NCI-H446 treated with DMSO at 0.1 percent for 48 hours (cell line): ENCODE measurements around the gene AREL1.

ENCODE experiments used
- DNase-seq: peaks from one replicate; lab custom pipeline; 2025; lab: John Stamatoyannopoulos, UW

Gene AREL1

DNA sequence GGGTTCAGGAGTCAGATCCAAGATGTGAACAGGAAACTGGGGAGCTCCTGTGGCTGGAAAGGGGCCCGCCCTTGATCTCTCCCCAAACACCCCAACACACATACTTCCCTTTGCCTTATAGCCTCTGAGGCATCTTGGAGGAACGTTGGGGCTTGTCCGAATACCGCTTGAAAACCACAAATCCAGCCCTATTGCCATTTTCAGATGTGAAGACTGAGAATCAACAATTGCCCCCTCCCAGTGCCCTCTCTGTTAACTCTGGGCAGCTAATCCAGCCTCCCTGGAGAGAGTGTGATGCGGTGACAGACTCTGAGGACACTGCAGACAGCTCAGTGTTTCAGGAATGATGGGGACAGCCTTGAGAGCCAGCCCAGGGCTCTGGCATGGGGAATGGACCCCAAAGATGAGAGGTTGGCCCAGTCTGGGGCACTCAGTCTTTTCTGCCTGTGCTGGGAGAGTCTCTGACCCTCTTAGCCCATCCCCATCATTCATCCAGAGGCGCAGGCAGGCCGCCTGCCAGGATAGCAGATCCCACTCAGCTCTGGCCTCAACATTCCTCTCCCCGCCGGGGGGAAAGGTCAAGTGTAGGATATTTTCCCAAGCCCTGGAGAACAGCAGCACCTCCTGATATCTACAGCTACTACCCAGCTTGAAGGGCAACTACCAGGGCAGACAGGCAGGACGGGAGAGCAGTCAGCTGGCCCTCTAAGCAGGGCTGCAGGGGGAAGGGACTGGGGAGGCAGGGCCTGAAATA lies 76.3 kb downstream of the AREL1 start:
- DNase-seq = no peak

DNA sequence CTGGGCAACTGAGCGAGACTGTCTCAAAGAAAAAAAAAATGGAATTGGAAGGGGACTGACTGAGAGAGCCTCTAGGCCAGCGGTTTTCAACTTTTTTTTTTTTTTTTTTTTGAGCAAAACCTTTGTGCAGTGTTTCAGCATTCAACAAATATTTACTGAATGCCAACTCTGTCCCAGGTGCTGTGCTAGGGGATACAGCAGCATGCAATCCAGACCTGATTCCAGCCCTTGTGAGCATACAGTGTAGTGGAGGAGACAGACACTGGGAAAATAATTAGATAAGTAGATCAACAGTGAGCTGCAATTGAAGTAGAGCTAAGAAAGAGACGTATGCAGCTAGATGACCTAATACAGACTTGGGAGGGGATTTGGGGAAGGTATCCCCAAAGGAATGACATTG lies 77.0 kb downstream of the AREL1 start:
- DNase-seq = no peak

DNA sequence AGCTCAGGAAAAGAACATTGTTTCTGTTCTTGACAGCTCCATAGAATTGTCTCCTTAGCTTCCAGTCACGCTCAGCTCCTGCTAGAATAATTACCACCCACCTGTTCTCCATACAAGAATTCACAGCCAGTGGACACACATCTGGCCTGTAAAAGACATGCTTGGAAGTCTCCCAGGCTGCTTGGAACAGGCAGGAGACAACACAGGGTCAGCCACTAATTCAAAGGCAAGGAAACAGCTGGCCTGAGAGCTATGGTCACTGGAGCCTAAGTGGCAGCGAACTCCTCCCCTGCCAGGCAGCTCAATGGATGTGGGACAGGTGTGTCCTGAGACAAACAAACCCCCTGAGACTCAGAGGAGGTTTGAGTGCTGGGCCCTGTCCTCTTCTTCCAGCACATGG lies 77.9 kb downstream of the AREL1 start:
- no peak for DNase-seq

- DNase-seq = no peak
Measured at GRCh38 chr14:74634481-74634880, 78.4 kb downstream of the AREL1 start.

GRCh38 chr14:74630881-74631690 lies 81.8 kb downstream of the AREL1 start:
- DNase-seq = no peak

DNA sequence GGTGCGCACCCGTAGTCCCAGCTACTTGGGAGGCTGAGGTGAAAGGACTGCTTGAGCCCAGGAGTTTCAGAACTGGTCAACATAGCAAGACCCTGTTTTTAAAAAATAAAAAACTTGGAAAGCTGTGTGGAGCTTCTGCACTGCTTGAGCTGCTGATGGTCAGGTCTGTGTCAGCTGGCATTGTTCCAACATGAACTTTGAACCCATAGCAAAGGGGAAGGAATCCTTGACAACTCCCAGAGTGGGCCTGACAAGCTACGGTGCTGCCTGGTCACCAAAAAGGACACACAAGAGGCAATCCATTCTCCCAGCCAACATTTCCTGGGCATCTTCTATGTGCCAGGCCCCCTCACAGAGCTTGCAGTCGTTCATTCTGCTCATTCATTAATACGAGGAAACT lies 84.5 kb downstream of the AREL1 start:
- no peak for DNase-seq

GRCh38 chr14:74627076-74627475 lies 85.8 kb downstream of the AREL1 start:
- DNase-seq = no peak

DNA sequence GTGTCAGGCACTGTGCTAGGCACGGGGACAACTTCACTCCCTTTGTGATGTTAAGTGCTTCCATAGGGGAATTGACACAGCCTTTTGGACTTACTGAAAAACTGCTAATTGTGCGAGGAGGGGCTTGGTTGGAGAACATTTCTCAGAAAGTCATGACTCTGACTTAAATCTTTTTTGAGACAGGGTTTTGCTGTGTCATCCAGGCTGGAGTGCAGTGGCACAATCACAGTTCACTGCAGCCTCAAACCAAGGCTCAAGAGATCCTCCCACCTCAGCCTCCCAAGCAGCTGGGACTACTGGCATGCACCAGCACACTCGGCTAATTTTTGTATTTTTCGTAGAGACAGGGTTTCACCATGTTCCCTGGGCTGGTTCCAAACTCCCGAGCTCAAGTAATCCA lies 90.6 kb downstream of the AREL1 start:
- no peak for DNase-seq

- DNase-seq = no peak
Measured at GRCh38 chr14:74621556-74621955, 91.3 kb downstream of the AREL1 start.

GRCh38 chr14:74620923-74621322 lies 92.0 kb downstream of the AREL1 start:
- DNase-seq = no peak

DNA sequence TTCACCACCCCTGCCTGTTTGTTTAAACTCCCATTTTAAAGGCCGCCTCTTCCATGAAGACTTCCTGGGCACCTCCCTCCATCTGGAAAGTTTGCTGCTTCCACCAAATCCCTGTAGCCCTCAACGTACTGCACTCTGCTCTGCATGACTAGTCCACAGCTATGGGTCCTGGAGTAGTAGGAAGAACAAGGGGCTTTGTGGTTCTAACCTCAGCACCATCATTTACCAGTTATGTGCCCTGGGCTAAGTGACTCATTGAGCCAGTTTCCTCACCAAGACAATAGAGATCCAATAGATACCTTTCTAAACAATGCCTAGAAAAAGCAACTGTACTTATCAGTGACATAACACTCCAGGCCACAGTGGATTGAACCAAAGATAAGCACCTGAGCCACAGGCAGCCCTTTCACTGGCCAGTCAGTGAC lies 92.4 kb downstream of the AREL1 start:
- DNase-seq = no peak

GRCh38 chr14:74619672-74620131 lies 93.2 kb downstream of the AREL1 start:
- DNase-seq = no peak

DNA sequence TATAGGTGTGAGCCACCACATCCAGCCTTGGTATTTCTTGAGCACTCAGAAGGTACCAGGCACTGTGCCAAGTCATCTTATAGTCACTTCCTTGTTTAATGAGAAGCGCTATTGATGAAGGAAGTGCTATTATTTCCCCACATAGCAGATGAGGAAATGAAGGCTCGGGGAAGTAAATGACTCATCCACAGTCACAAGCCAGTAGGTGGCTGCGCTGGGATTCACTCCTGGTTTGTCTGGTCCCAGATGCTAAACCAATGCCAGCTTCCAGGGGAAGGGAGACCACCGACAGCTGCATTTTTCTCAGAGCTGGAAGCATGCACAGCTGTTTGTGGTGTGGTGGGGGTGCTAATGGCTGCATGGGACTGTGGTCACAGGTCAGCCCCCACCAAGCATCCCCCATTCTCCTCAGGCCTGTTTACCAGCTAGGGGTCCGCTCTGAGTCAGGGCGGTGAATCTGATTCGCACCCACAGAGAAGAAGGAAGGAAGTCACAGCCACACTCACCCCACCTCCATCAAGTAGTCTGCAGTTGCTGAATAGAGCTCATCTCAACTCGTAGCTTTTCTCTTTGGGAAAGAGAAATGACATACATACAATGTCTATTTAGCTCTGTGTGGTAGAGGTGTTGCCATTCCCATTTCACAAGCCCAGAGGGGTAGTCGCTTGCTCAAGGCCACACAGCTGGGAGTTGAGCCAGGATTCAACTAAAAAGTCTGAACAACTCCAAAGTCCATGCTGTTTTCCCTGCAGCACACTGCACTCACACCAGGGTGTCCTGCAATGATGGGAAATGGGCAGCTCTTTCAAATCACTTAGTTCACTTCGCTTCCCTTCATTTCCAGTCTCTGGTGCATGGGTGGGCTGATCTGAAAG lies 94.6 kb downstream of the AREL1 start:
- DNase-seq = no peak

- DNase-seq = no peak
Measured at GRCh38 chr14:74616996-74617700, 95.7 kb downstream of the AREL1 start.

GRCh38 chr14:74616507-74616906 lies 96.4 kb downstream of the AREL1 start:
- DNase-seq = no peak

DNA sequence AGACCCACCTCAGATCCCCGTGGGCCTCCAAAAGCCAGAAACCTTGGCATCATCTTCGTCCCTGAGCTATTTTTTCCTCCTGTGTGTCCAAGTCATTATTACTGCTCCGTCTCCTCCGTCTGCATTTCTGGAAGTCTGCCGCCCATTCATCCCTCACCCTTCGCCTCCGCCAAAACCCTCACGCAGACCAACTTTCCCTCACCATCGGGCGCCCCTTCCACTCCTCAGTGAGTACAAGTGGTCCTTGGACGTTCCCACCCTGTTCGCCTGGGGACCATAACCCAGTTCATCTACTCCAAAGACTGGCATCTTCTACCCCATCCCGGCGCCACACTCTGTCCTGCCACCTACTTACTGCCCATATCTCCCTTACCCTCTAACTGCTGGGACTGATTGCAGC lies 97.1 kb downstream of the AREL1 start:
- DNase-seq = no peak

GRCh38 chr14:74614508-74615495 lies 98.1 kb downstream of the AREL1 start:
- DNase-seq = no peak

- DNase-seq = no peak
Measured at GRCh38 chr14:74613211-74613914, 99.5 kb downstream of the AREL1 start.

DNA sequence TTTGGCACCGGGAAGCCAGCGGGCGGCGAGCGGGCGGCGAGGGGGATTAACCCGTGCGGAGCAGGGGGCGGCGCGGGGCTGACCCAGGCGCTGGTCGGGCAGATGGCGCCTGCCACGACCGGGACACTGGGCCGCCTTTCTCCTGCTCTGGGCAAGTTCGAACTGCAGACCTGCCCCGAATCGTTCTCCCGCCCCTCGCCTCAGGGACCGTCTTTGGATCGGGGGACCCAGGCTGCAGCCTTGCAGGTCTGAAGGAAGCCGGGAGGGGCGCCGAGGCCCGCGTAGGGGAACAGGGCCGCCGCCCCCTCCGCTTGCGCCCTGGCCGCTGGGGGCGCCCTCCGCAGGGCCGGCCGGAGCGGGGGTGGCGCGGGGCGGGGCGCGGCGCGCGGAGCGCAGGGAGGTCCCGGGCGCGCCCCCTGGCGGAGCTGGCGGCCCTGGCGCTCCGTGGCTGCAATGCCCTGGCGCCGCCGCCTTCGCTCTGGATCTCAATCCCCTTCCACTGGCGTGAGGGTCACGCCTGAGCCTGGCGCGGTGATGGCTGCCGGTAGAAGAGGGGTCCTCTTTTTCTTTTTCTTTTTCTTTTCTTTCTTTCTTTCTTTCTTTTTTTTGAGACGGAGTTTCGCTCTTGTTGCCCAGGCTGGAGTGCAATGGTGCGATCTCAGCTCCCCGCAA lies 100.4 kb downstream of the AREL1 start:
- peak; percentile 29 for DNase-seq
